Right lobe of liver (tissue), 4 donors: ENCODE results near the gene NUAK1.

Experiments used
- CTCF ChIP-seq, 4 donors: fragments of 200-600 bp in 3 of 4; fragments of 450-650 bp in 1 of 4; IDR thresholded peaks; one replicate each; pipeline versions ENCODE4 v1.5.1 to v1.8.0; 2016 to 2022; ENCODE audit warnings: antibody characterized with exemption in 4 of 4, mild to moderate bottlenecking in 2 of 4
- POLR2A ChIP-seq: fragments of 450-650 bp; IDR thresholded peaks from one replicate; pipeline ENCODE4 v1.6.1; 2017; ENCODE audit warnings: antibody characterized with exemption, mild to moderate bottlenecking
- donor health status: DM: no; HTN: no; CAD: no.
- donor health status: DM: no; HTN: no; CAD: no.
- donor health status: DM: no; HTN: yes; CAD: no.

GRCh38 chr12:106032623-106032925 is 106.2 kb downstream of the NUAK1 start:
- TF ChIP-seq CTCF (IDR thresholded peaks at IDR 0.05): no peak
- TF ChIP-seq POLR2A: no peak
